Measurements from ENCODE around the gene CDK8.

CDK8 gene

DNA sequence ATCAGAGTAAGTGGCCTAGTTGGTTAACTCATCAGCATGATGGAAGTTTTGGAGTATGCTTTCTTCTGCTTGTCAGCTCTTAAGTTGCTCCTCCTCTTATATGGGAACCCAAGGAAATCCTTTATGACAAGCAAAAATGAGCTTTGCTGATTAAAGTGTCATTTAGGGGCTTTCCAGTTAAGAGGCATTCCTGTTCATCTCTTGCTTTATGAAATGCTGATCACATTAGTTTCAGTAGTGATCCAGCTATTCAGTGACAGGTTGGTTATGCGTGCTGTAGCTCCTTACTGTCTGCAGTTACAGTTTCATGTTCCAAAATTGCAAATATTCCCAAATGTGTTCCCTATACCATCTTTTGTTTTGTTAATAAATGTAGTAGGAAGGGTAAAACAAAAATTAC is 146.6 kb downstream of the CDK8 start:
- no peak for DNase-seq

GRCh38 chr13:26401069-26401468 is 147.1 kb downstream of the CDK8 start:
- DNase-seq, result no peak

GRCh38 chr13:26401578-26402021 is 147.7 kb downstream of the CDK8 start:
- no peak for DNase-seq

- no peak for DNase-seq
Observed at GRCh38 chr13:26406791-26407190, 152.9 kb downstream of the CDK8 start.

DNA sequence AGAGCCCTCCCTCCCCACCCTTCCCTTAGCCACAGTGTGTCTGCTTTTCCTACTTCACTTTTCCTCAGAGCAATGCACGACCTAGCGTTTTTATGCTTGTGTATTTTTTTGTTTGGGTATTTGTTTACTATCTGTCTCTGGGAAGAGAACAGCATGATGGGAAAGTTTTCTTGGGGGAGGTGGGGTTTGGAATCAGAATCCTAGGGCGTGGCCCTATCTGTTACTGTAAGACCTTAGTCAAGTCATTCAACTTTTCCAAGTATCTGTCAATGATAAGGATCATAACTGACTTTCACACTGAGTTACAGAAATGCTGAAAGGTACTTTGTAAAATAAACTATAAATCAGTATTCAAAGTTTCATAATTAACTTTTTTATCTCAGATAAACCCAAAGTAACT is 157.3 kb downstream of the CDK8 start:
- no peak for DNase-seq

GRCh38 chr13:26412263-26412662 is 158.3 kb downstream of the CDK8 start:
- no peak for DNase-seq

GRCh38 chr13:26412936-26413716 is 159.2 kb downstream of the CDK8 start:
- no peak for DNase-seq

DNA sequence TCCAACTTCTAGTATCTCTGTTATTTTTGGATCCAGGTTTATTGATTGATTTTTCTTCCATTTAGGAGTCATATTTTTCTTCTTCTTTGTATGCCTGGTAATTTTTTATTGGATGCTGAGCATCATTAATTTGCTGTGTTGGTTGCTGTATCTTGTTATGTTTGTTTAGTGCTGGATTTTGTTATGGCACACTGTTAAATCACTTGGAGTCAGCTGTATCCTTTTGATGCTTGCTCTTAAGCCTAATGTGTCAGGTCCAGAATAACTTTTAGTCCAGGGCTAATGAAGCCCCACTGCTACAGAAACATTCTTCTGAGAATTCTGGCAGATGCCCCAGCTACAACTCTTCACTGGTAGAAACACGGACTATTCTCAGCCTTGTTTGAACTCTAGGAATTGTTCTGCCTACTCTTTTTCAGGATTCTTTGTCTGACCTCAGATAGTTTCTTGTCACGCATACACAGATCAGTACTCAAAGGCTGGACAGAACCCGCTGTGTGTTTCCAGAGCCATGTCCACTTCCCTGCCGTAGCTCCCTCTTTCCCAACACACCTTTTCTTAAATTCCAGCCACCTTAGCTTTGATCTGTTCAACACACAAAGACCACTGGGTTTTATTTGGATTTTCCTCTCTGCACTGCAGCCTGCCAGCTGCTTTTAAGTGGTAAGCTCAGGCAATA is 166.5 kb downstream of the CDK8 start:
- DNase-seq, result no peak

DNA sequence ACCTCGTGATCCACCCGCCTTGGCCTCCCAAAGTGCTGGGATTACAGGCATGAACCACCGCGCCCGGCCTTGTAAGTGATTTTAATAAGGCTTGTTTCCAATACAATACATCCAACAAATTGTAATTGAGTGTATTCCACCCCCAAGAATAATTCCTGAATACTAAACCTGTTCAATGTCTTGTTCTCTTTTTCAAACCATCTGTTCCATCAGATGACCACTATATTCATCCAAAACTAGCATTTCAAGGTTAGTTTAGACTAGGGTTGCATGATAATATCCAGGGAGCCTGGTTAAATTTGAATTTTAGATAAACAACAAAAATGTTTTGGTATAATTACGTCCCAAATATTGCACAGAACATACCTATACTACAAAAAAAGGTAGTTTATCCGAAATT is 168.1 kb downstream of the CDK8 start:
- no peak for DNase-seq

GRCh38 chr13:26423629-26424028 is 169.7 kb downstream of the CDK8 start:
- no peak for DNase-seq

DNA sequence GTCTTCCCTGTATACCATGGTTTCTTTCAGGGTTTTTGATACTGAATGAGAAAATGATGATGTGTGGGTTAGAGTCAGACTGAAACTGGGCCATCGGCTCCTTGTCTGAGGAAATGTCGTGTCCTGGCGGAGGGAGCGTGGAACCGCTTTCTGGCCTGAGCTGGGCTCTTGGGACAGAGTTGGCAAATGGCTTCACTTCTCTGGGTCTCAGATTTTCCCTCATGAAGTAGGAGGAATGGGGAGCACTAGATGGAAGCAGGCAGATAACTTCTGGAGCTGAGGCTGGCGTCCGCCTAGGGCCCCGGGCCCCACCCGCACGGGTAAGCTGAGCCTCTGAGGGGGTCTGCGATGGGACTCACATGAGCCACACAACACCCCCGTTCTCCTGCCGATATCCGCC is 170.3 kb downstream of the CDK8 start:
- no peak for DNase-seq

GRCh38 chr13:26425443-26426358 is 171.8 kb downstream of the CDK8 start:
- no peak for DNase-seq

DNA sequence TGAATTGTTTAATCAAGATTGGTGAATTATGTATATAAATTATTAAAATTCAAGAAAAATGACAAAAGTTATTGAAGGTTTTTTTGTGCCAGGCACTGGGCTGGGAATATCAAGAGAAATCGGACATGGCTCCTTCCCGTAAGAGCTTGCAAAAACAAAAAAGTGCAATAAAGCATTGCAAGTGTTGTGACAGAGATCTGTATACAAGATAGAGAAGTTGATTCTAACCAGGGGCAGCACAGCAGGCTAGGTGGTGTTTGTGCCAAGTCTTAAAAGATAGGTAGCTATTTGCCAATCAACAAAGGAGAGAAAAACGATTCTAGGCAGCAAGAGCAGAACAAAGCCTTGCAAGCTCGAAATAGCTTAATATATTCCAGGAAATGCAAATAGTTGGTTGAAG is 179.8 kb downstream of the CDK8 start:
- no peak for DNase-seq

DNA sequence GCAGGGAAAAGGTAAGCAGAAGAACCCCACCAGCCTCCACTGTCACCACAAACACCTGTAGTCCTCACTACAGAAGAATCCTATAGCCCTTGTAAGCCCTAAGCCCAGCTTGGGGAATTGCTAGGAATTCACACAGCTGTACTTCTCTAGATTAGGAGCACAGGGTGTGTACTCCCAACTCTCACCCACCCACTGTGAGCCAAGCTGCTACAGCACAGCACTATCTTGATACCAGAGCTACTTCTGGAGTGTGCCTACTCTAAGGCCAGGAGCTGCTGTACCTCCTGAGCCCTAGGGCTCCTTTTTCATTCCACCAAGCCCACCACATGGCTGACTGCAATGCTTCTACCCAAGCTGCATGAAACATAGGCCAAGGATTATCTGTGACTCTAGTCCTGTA is 181.2 kb downstream of the CDK8 start:
- no peak for DNase-seq

- DNase-seq, result no peak
Observed at GRCh38 chr13:26435646-26436045, 181.7 kb downstream of the CDK8 start.

DNA sequence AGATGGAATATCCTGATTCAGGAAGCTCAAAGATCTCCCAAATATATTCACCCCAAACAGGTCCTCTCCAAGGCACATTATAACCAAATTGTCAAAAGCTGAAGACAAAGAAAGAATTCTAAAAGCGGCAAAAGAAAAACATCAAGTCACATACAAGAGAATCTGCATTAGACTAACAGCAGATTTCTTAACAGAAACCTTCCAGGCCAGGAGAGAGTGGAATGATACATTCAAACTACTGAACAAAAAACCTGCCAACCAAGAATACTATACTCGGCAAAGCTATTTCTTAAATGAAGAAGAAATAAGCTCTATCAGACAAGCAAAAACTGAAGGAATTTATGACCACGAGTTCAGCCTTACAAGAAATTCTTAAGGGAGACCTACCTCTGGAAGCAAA is 183.0 kb downstream of the CDK8 start:
- DNase-seq, result no peak

DNA sequence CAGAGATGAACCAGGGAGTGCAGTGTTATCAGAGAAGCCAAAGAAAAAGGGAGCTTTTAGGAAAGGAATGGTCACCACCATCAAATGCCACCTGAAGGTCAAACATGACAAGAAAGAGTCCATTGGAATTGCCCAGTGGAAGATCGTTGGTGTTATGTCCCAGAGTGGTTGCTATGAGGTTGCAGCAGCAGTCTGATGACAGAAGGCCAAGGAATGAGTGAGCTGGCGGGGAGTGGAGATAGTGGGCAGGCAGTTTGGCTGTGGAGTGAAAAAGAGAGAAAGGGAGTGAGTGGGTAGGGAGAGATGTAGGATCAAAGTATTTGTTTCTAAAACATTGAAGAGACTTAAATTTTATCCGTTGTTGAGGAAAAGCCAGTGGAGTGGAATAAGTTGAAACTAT is 186.2 kb downstream of the CDK8 start:
- DNase-seq, result no peak

- DNase-seq, result no peak
Observed at GRCh38 chr13:26441476-26441875, 187.5 kb downstream of the CDK8 start.

DNA sequence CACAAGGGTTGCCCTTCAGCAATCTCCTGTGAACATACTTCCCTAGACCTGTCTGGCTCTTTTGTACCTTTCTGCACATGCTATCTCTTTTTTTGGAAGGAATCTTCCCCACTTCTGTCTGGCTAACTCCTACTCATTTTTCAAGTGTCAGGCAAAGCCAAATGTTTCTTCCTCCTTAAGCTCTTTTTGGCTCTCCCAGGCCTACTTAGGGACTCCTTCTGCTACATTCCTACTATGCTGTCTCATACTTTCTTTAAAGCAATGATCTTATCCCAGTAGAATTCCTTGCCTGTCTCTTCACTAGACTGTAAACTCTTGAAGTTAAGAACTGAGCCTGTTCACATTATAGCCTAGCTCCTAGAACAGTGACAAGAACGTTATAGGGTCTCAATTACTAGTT is 188.6 kb downstream of the CDK8 start:
- DNase-seq, result no peak

GRCh38 chr13:26445092-26445491 is 191.2 kb downstream of the CDK8 start:
- DNase-seq, result no peak

- no peak for DNase-seq
Observed at GRCh38 chr13:26446751-26447150, 192.8 kb downstream of the CDK8 start.

DNA sequence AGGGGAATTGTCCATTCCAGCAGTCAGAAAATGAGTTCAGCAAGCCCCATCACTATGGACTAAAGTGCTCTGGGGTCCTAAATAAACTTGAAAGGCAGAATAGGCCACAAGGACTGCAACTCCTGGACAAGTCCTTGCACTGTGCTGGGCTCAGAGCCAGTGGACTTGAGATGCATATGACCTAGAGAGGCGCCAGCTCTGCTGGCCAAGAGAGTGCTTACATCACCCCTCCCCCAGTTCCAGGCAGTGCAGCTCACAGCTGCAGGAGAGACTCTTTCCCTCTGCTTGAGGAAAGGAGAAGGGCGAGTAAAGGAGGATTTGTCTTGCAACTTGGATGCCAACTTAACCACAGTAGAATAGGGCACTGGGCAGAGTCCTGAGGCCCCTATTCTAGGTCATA is 194.1 kb downstream of the CDK8 start:
- DNase-seq, result no peak

DNA sequence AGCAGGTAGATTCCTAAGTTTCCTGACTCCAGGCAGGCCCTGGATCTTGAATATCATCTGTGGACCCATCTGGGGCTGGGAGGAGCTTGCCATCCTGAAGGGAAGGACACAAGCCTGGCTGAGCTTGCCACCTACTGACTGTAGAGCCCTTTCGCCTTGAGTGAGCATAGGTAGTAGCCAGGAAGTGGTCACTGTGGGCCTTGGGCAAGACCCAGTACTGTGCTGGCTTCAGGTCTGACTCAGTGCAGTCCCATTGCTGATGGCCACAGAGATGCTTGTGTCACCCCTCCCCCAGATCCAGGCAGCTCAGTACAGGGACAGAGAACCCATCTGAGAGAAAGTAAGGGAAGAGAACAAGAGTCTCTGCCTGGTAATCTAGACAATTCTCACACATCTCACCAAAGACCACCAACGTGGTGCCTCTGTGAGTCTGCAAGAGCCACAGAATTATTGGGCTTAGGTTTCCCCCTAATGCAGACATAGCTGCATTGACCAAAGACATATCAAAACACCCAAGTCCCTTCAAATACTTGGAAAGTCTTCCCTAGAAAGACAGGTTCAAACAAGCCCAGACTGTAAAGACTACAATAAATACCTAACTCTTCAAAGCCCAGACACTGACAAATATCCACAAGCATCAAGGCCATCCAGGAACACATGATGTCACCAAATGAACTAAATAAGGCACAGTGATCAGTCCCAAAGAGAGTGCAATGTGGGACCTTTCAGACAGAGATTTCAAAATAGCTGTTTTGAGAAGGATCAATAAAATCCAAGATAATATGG is 195.3 kb downstream of the CDK8 start:
- no peak for DNase-seq
